HepG2 (cell line): ENCODE data around the gene LYRM4. TPM values are rescaled to one million over a fixed set of nuclear protein-coding genes. Genes with fewer than 3 reads are reported as not detected.

Experiments used
- ATAC-seq: fragments of 200-7000 bp; cut with Tn5 transposase; 3 replicates; pipeline ENCODE4 v1.9.1; 2020; ENCODE audit warnings: mild to moderate bottlenecking, moderate library complexity
- BruUV-seq: library from RNA; stranded (reverse); fragments of 400-500 nt; replicated peaks from 2 replicates; lab custom pipeline; 2021; lab: Mats Ljungman, UMichigan
- CTCF ChIA-PET: fragments of 300-600 bp; formaldehyde crosslinking; extraction: SDS; loops from one replicate; lab custom pipeline; 2021; ENCODE audit warnings: low total read pairs, inconsistent platforms, low intra/inter-chr PET ratio; lab: Yijun Ruan, JAX
- POLR2A ChIA-PET: fragments of 350-600 bp; sonication (Branson Sonifier 250); formaldehyde crosslinking; loops from one replicate; lab custom pipeline; 2020; ENCODE audit warnings: antibody characterized with exemption, inconsistent platforms; lab: Yijun Ruan, JAX
- DNase-seq: peaks from one replicate; pipeline ENCODE4 v3.0.0-alpha.2; 2015; ENCODE audit warnings: low spot score
- FAIRE-seq: peaks from 3 replicates; lab custom pipeline; 2011; peaks lifted over from hg19 to GRCh38; lab: Jason Lieb, UNC
- H2AFZ ChIP-seq: one replicate; pipeline ENCODE4 v1.6.1; 2011; ENCODE audit warnings: low read length, inconsistent platforms
- H3K27ac ChIP-seq: fragments of 300-600 bp; 3 replicates; pipeline ENCODE4 v1.8.0; 2011; ENCODE audit warnings: mixed run types, mild to moderate bottlenecking, mixed read lengths, low read length, inconsistent platforms; ENCODE audit not compliant: insufficient read depth; ENCODE audit errors: extremely low read length
- H3K27me3 ChIP-seq, 2 experiments: fragments of 200-600 bp in 1 of 2; 2 replicates in 1 of 2; 3 replicates in 1 of 2; pipeline versions ENCODE4 v1.6.0 to v1.8.0; 2011; ENCODE audit warnings: low read length in 2 of 2, mild to moderate bottlenecking in 2 of 2, moderate library complexity in 2 of 2, inconsistent platforms in 1 of 2; ENCODE audit not compliant: insufficient read depth in 2 of 2, control insufficient read depth in 1 of 2
- H3K36me3 ChIP-seq, 2 experiments: fragments of 200-600 bp in 1 of 2; replicated peaks in 1 of 2; 2 replicates in 1 of 2; 3 replicates in 1 of 2; pipeline versions ENCODE4 v1.5.1 to v1.8.0; 2011; ENCODE audit warnings: low read length in 2 of 2, inconsistent platforms in 1 of 2; ENCODE audit not compliant: insufficient read depth in 2 of 2, control insufficient read depth in 1 of 2
- H3K4me1 ChIP-seq: 2 replicates; pipeline ENCODE4 v1.5.1; 2012; ENCODE audit warnings: low read length, inconsistent platforms; ENCODE audit not compliant: insufficient read depth
- H3K4me2 ChIP-seq: 2 replicates; pipeline ENCODE4 v1.6.0; 2011; ENCODE audit warnings: low read depth, low read length, inconsistent platforms
- H3K4me3 ChIP-seq, 3 experiments: fragments of 200-600 bp in 1 of 3; sonication (generic), shearing (Covaris generic) in 1 of 3; replicated peaks in 1 of 3; 2 replicates each; pipeline ENCODE4 v1.5.1; 2011 to 2016; ENCODE audit warnings: low read length in 3 of 3, inconsistent platforms in 2 of 3, low read depth in 2 of 3, mild to moderate bottlenecking in 2 of 3, control low read depth in 1 of 3, mixed read lengths in 1 of 3; ENCODE audit not compliant: insufficient read depth in 1 of 3
- H3K79me2 ChIP-seq: one replicate; pipeline ENCODE4 v1.6.1; 2011; ENCODE audit warnings: low read length, inconsistent platforms; ENCODE audit not compliant: insufficient read depth
- H3K9ac ChIP-seq: 2 replicates; pipeline ENCODE4 v1.6.0; 2011; ENCODE audit warnings: mild to moderate bottlenecking, low read depth, low read length, inconsistent platforms; ENCODE audit not compliant: insufficient read depth
- H3K9me3 ChIP-seq: 2 replicates; pipeline ENCODE4 v1.5.1; 2012; ENCODE audit warnings: mild to moderate bottlenecking, low read length
- H4K20me1 ChIP-seq: 2 replicates; pipeline ENCODE4 v1.6.0; 2011; ENCODE audit warnings: inconsistent platforms, mild to moderate bottlenecking, low read length, moderate library complexity; ENCODE audit not compliant: insufficient read depth
- CSRNP2 ChIP-seq: sonication (generic); formaldehyde crosslinking; conservative IDR thresholded peaks from 2 replicates; pipeline ENCODE4 v1.8.0; 2022; ENCODE audit warnings: low read depth, missing genetic modification reagents
- GTF2F1 ChIP-seq: fragments of 150-350 bp; IDR thresholded peaks from 2 replicates; pipeline ENCODE4 v1.6.1; 2014; ENCODE audit warnings: low read length
- HMGA1 ChIP-seq: sonication (generic); formaldehyde crosslinking; conservative IDR thresholded peaks from 2 replicates; pipeline ENCODE4 v1.4.0; 2020; ENCODE audit warnings: missing genetic modification reagents
- ZNF839 ChIP-seq: sonication (generic); formaldehyde crosslinking; IDR thresholded peaks from 2 replicates; pipeline ENCODE4 v1.4.0; 2020; ENCODE audit warnings: missing genetic modification reagents, mild to moderate bottlenecking, borderline replicate concordance
- ZNF891 ChIP-seq: sonication (generic); formaldehyde crosslinking; IDR thresholded peaks from 2 replicates; pipeline ENCODE4 v1.5.0; 2020; ENCODE audit warnings: mild to moderate bottlenecking, missing genetic modification reagents
- WGBS: methylation state at CpG from one replicate; pipeline ENCODE4 v1.1.6; 2017; ENCODE audit warnings: low lambda C conversion rate; 5-methylcytosine and 5-hydroxymethylcytosine counted together
- in situ Hi-C: cut with HindIII; loops from 2 replicates; pipeline ENCODE4 v1.10.0; 2017; ENCODE audit warnings: low pct_unique_long_range_greater_than_20kb; ENCODE audit not compliant: extremely low pct_ligation_motif_present
- intact Hi-C: fragments of 100-400 bp; cut with micrococcal nuclease; formaldehyde crosslinking; loops from one replicate; pipeline ENCODE4 v1.10.0; 2022; ENCODE audit not compliant: unreplicated experiment
- polyA plus RNA-seq, 8 experiments: library from polyadenylated mRNA; depleted of rRNA in 3 of 8; stranded (reverse) in 7 of 8; unstranded in 1 of 8; fragments of >200 nt; fragmentation: Illumina TruSeq in 4 of 8; extraction: Trizol in 4 of 8; gene quantifications; 2 replicates each; pipeline versions ENCODE4 v1.2.1 to v1.2.3, GENCODE V29; 2011 to 2016; ENCODE audit warnings: low read depth in 4 of 8, missing spikeins in 1 of 8, mixed read lengths in 1 of 8; ENCODE audit not compliant: insufficient read depth in 1 of 8
- total RNA-seq, 5 experiments: library from RNA; depleted of rRNA; stranded (reverse); fragments of >200 nt; fragmentation: Illumina TruSeq; extraction: Trizol; gene quantifications; 2 replicates each; pipeline ENCODE4 v1.2.3, GENCODE V29; 2016; ENCODE audit warnings: low read depth in 1 of 5
- TF ChIP-seq, protein P1 (sequence below): IDR thresholded peaks from 2 replicates; pipeline ENCODE4 v1.6.1; 2016; ENCODE audit warnings: missing compliant biosample characterization, missing genetic modification reagents, borderline replicate concordance
- TF ChIP-seq, protein P2 (sequence below): sonication (generic); formaldehyde crosslinking; IDR thresholded peaks from one replicate; pipeline ENCODE4 v1.5.1; 2020; ENCODE audit warnings: mild to moderate bottlenecking, missing genetic modification reagents; ENCODE audit errors: not compliant biosample characterization
- TF ChIP-seq, protein P3 (sequence below): sonication (generic); formaldehyde crosslinking; IDR thresholded peaks from 2 replicates; pipeline ENCODE4 v1.5.1; 2020; ENCODE audit warnings: mild to moderate bottlenecking, missing genetic modification reagents, moderate library complexity

The LYRM4 gene
- total and polyA plus RNA-seq, 2 of the 13 experiments (the other 11 are each of a cell fraction or from before 2014, with no cell fraction given) = 64.6 to 67.5 TPM

GRCh38 chr6:5109436-5109835, 151.3 kb downstream of the LYRM4 start:
- no peaks in the 10 kb centered on the region for H3K9me3 ChIP-seq
- H3K79me2 ChIP-seq = no peaks in the 10 kb centered on the region
- H3K4me3 ChIP-seq = no peak overlapping the region
- DNase-seq = no peak
- no peaks in the 10 kb centered on the region for H4K20me1 ChIP-seq
- H3K36me3 ChIP-seq = peaks cover 11 to 28% of the 10 kb centered on the region in 2 experiments; a peak in 3 of 5 replicates
- ChIA-PET POLR2A (no interaction called here), CTCF (no interaction called here)
- H3K4me1 ChIP-seq = peaks cover 2% of the 10 kb centered on the region
- H3K9ac ChIP-seq = no peak overlapping the region
- no peak for ATAC-seq
- TF ChIP-seq GTF2F1 (no peak), ZNF839 (CRISPR knock-in tag) (no peak), HMGA1 (CRISPR knock-in tag) (no peak), CSRNP2 (CRISPR knock-in tag) (no peak), ZNF891 (CRISPR knock-in tag) (0 out of 2 replicates have a peak, but pooled peaks have one; percentile 46)
- TF ChIP-seq, protein P1, sequence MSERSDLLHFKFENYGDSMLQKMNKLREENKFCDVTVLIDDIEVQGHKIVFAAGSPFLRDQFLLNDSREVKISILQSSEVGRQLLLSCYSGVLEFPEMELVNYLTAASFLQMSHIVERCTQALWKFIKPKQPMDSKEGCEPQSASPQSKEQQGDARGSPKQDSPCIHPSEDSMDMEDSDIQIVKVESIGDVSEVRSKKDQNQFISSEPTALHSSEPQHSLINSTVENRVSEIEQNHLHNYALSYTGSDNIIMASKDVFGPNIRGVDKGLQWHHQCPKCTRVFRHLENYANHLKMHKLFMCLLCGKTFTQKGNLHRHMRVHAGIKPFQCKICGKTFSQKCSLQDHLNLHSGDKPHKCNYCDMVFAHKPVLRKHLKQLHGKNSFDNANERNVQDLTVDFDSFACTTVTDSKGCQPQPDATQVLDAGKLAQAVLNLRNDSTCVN (CRISPR knock-in tag) = no peak
- TF ChIP-seq, protein P2, sequence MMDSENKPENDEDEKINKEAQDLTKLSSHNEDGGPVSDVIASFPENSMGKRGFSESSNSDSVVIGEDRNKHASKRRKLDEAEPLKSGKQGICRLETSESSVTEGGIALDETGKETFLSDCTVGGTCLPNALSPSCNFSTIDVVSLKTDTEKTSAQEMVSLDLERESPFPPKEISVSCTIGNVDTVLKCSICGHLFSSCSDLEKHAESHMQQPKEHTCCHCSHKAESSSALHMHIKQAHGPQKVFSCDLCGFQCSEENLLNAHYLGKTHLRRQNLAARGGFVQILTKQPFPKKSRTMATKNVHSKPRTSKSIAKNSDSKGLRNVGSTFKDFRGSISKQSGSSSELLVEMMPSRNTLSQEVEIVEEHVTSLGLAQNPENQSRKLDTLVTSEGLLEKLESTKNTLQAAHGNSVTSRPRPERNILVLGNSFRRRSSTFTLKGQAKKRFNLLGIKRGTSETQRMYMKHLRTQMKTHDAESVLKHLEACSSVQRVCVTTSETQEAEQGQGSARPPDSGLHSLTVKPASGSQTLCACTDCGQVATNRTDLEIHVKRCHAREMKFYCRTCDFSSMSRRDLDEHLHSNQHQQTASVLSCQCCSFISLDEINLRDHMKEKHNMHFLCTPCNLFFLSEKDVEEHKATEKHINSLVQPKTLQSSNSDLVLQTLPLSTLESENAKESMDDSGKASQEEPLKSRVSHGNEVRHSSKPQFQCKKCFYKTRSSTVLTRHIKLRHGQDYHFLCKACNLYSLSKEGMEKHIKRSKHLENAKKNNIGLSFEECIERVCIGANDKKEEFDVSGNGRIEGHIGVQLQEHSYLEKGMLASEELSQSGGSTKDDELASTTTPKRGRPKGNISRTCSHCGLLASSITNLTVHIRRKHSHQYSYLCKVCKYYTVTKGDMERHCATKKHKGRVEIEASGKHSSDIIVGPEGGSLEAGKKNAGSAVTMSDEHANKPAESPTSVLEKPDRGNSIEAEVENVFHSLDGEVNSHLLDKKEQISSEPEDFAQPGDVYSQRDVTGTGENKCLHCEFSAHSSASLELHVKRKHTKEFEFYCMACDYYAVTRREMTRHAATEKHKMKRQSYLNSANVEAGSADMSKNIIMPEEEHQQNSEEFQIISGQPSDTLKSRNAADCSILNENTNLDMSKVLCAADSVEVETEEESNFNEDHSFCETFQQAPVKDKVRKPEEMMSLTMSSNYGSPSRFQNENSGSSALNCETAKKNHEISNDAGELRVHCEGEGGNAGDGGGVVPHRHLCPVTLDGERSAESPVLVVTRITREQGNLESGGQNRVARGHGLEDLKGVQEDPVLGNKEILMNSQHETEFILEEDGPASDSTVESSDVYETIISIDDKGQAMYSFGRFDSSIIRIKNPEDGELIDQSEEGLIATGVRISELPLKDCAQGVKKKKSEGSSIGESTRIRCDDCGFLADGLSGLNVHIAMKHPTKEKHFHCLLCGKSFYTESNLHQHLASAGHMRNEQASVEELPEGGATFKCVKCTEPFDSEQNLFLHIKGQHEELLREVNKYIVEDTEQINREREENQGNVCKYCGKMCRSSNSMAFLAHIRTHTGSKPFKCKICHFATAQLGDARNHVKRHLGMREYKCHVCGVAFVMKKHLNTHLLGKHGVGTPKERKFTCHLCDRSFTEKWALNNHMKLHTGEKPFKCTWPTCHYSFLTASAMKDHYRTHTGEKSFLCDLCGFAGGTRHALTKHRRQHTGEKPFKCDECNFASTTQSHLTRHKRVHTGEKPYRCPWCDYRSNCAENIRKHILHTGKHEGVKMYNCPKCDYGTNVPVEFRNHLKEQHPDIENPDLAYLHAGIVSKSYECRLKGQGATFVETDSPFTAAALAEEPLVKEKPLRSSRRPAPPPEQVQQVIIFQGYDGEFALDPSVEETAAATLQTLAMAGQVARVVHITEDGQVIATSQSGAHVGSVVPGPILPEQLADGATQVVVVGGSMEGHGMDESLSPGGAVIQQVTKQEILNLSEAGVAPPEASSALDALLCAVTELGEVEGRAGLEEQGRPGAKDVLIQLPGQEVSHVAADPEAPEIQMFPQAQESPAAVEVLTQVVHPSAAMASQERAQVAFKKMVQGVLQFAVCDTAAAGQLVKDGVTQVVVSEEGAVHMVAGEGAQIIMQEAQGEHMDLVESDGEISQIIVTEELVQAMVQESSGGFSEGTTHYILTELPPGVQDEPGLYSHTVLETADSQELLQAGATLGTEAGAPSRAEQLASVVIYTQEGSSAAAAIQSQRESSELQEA (CRISPR knock-in tag) = no peak
- TF ChIP-seq, protein P3, sequence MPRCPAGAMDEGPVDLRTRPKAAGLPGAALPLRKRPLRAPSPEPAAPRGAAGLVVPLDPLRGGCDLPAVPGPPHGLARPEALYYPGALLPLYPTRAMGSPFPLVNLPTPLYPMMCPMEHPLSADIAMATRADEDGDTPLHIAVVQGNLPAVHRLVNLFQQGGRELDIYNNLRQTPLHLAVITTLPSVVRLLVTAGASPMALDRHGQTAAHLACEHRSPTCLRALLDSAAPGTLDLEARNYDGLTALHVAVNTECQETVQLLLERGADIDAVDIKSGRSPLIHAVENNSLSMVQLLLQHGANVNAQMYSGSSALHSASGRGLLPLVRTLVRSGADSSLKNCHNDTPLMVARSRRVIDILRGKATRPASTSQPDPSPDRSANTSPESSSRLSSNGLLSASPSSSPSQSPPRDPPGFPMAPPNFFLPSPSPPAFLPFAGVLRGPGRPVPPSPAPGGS = no peak
- no peak overlapping the region for H3K4me2 ChIP-seq
- no TSS peak for BruUV-seq
- intact Hi-C loops = no loop called here
- no peak for FAIRE-seq
- H3K27me3 ChIP-seq = no peaks in the 10 kb centered on the region
- WGBS = 92% methylated on average over 8 of the region's 10 CpGs
- H2AFZ ChIP-seq = no peak overlapping the region
- no peak overlapping the region for H3K27ac ChIP-seq
- in situ Hi-C loops = no loop called here
